GM23248 (cell line): ENCODE measurements around the gene USP6NL. TPM values are rescaled to one million over a fixed set of nuclear protein-coding genes. Genes with fewer than 3 reads are reported as not detected.

Source experiments
- DNase-seq: peaks from one replicate; pipeline ENCODE4 v3.0.0-alpha.2; 2015
- H2AFZ ChIP-seq: fragments of 200-600 bp; sonication (generic); 2 replicates; pipeline ENCODE4 v1.6.1; 2016; ENCODE audit warnings: antibody characterized with exemption
- H3F3A ChIP-seq: fragments of 200-600 bp; sonication (generic); 2 replicates; pipeline ENCODE4 v1.6.1; 2016; ENCODE audit warnings: mild to moderate bottlenecking, antibody characterized with exemption, mixed run types; ENCODE audit not compliant: insufficient read depth
- H3K27ac ChIP-seq: fragments of 200-600 bp; sonication (generic); 2 replicates; pipeline ENCODE4 v1.5.1; 2016; ENCODE audit warnings: mild to moderate bottlenecking
- H3K27me3 ChIP-seq: fragments of 200-600 bp; sonication (generic); replicated peaks from 2 replicates; pipeline ENCODE4 v1.6.1; 2016; ENCODE audit warnings: mild to moderate bottlenecking; ENCODE audit not compliant: insufficient read depth
- H3K36me3 ChIP-seq: fragments of 200-600 bp; sonication (generic); 2 replicates; pipeline ENCODE4 v1.6.1; 2016; ENCODE audit warnings: low read depth, mild to moderate bottlenecking
- H3K4me1 ChIP-seq: fragments of 200-600 bp; sonication (generic); 2 replicates; pipeline ENCODE4 v1.6.1; 2016; ENCODE audit warnings: mild to moderate bottlenecking; ENCODE audit not compliant: insufficient read depth
- H3K4me2 ChIP-seq: fragments of 200-600 bp; sonication (generic); one replicate; pipeline ENCODE4 v1.6.1; 2016; ENCODE audit warnings: mild to moderate bottlenecking; ENCODE audit not compliant: unreplicated experiment
- H3K4me3 ChIP-seq: fragments of 200-600 bp; sonication (generic); 2 replicates; pipeline ENCODE4 v1.5.1; 2016; ENCODE audit warnings: mild to moderate bottlenecking
- H3K79me2 ChIP-seq: fragments of 200-600 bp; sonication (generic); 2 replicates; pipeline ENCODE4 v1.6.1; 2016; ENCODE audit warnings: mild to moderate bottlenecking; ENCODE audit not compliant: insufficient read depth
- H3K9ac ChIP-seq: fragments of 200-600 bp; sonication (generic); 2 replicates; pipeline ENCODE4 v1.6.1; 2016; ENCODE audit warnings: mild to moderate bottlenecking
- H3K9me2 ChIP-seq: fragments of 200-600 bp; sonication (generic); 2 replicates; pipeline ENCODE4 v1.6.1; 2016; ENCODE audit warnings: mixed run types, mild to moderate bottlenecking, moderate library complexity; ENCODE audit not compliant: insufficient read depth
- H3K9me3 ChIP-seq: fragments of 200-600 bp; sonication (generic); one replicate; pipeline ENCODE4 v1.6.1; 2017; ENCODE audit warnings: low read depth
- H4K20me1 ChIP-seq: fragments of 200-600 bp; sonication (generic); 2 replicates; pipeline ENCODE4 v1.6.0; 2016; ENCODE audit not compliant: insufficient read depth
- EZH2 ChIP-seq: fragments of 200-600 bp; sonication (generic); IDR thresholded peaks from 2 replicates; pipeline ENCODE4 v1.6.1; 2018; ENCODE audit warnings: antibody characterized with exemption, mild to moderate bottlenecking; ENCODE audit not compliant: insufficient read depth, poor library complexity, severe bottlenecking
- EZH2phosphoT487 ChIP-seq: fragments of 200-600 bp; sonication (generic); IDR thresholded peaks from 2 replicates; pipeline ENCODE4 v1.6.1; 2018; ENCODE audit warnings: antibody characterized with exemption, moderate library complexity, mild to moderate bottlenecking, low read depth; ENCODE audit not compliant: insufficient read depth
- WGBS, 2 experiments: methylation state at CpG; one replicate each; pipeline ENCODE4 v1.1.6; 2015 to 2017; ENCODE audit warnings: low lambda C conversion rate in 2 of 2, low coverage in 1 of 2; ENCODE audit errors: missing lambda C conversion rate in 2 of 2; 5-methylcytosine and 5-hydroxymethylcytosine counted together
- in situ Hi-C: fragments of 300-500 bp; cut with MboI; formaldehyde crosslinking; loops from 2 replicates; pipeline ENCODE4 v1.15.0; 2020
- polyA plus RNA-seq: library from polyadenylated mRNA; unstranded; fragments of >200 nt; fragmentation: Nextera tagmentation; extraction: Ambion mirVana; gene quantifications from 2 replicates; pipeline ENCODE4 v1.2.1, GENCODE V29; 2016
- total RNA-seq: library from RNA; depleted of rRNA; stranded (reverse); fragments of >200 nt; shearing (Covaris generic); gene quantifications from 2 replicates; pipeline ENCODE4 v1.2.3, GENCODE V29; 2014

The USP6NL gene
- total and polyA plus RNA-seq, 2 experiments from 2014 or later = 4.4 to 9.2 TPM

- Histone ChIP-seq H3F3A (no peaks in the 10 kb centered on the region), H4K20me1 (no peaks in the 10 kb centered on the region), H3K4me1 (no peaks in the 10 kb centered on the region), H3K27ac (no peak overlapping the region), H3K9me2 (no peaks in the 10 kb centered on the region), H3K4me3 (no peak overlapping the region), H3K9ac (no peak overlapping the region), H3K4me2 (no peak overlapping the region), H3K9me3 (no peaks in the 10 kb centered on the region), H3K27me3 (no peaks in the 10 kb centered on the region), H3K79me2 (no peaks in the 10 kb centered on the region), H2AFZ (no peak overlapping the region), H3K36me3 (no peaks in the 10 kb centered on the region)
- in situ Hi-C loops = no loop called here
- 55 to 56% methylated on average over 2 of the region's 2 CpGs for WGBS, 2 experiments
- TF ChIP-seq EZH2 = no peak
- TF ChIP-seq EZH2phosphoT487 = no peak
- no peak for DNase-seq
Measured at GRCh38 chr10:11416974-11417373, 194.5 kb downstream of the USP6NL start.

GRCh38 chr10:11415095-11415494, 196.4 kb downstream of the USP6NL start:
- no peaks in the 10 kb centered on the region for H3K9me3 ChIP-seq
- H3K4me3 ChIP-seq = no peak overlapping the region
- no peaks in the 10 kb centered on the region for H3K36me3 ChIP-seq
- H3K9me2 ChIP-seq = no peaks in the 10 kb centered on the region
- H3K9ac ChIP-seq = no peak overlapping the region
- H3K4me1 ChIP-seq = no peaks in the 10 kb centered on the region
- no peaks in the 10 kb centered on the region for H3K27me3 ChIP-seq
- DNase-seq = no peak
- TF ChIP-seq EZH2phosphoT487 (no peak), EZH2 (no peak)
- no peak overlapping the region for H2AFZ ChIP-seq
- 35% methylated on average over 5 of the region's 5 CpGs for WGBS, 2 experiments
- in situ Hi-C loops = no loop called here
- no peak overlapping the region for H3K27ac ChIP-seq
- no peak overlapping the region for H3K4me2 ChIP-seq
- H3K79me2 ChIP-seq = no peaks in the 10 kb centered on the region
- H3F3A ChIP-seq = no peaks in the 10 kb centered on the region
- H4K20me1 ChIP-seq = no peaks in the 10 kb centered on the region

- H3K27ac ChIP-seq = no peak overlapping the region
- no peaks in the 10 kb centered on the region for H3F3A ChIP-seq
- H3K9me3 ChIP-seq = no peaks in the 10 kb centered on the region
- no peak overlapping the region for H3K9ac ChIP-seq
- TF ChIP-seq EZH2 (no peak), EZH2phosphoT487 (no peak)
- H3K4me2 ChIP-seq = no peak overlapping the region
- H3K27me3 ChIP-seq = no peaks in the 10 kb centered on the region
- no peak overlapping the region for H2AFZ ChIP-seq
- no peak overlapping the region for H3K4me3 ChIP-seq
- in situ Hi-C loops = no loop called here
- H3K9me2 ChIP-seq = no peaks in the 10 kb centered on the region
- 31 to 40% methylated on average over 7 of the region's 7 CpGs for WGBS, 2 experiments
- no peaks in the 10 kb centered on the region for H3K4me1 ChIP-seq
- no peaks in the 10 kb centered on the region for H4K20me1 ChIP-seq
- H3K79me2 ChIP-seq = no peaks in the 10 kb centered on the region
- no peaks in the 10 kb centered on the region for H3K36me3 ChIP-seq
- DNase-seq = no peak
Measured at GRCh38 chr10:11414314-11415038, 197.0 kb downstream of the USP6NL start.

GRCh38 chr10:11411926-11412545, 199.4 kb downstream of the USP6NL start:
- Histone ChIP-seq H3K4me3 (no peak overlapping the region), H3K27me3 (no peaks in the 10 kb centered on the region), H2AFZ (no peak overlapping the region), H4K20me1 (no peaks in the 10 kb centered on the region), H3K36me3 (no peaks in the 10 kb centered on the region), H3K9me3 (no peaks in the 10 kb centered on the region), H3K4me1 (no peaks in the 10 kb centered on the region), H3K27ac (no peak overlapping the region), H3K9me2 (no peaks in the 10 kb centered on the region), H3K9ac (no peak overlapping the region), H3K4me2 (no peak overlapping the region), H3K79me2 (no peaks in the 10 kb centered on the region), H3F3A (no peaks in the 10 kb centered on the region)
- DNase-seq = no peak
- in situ Hi-C loops = no loop called here
- TF ChIP-seq EZH2 (no peak), EZH2phosphoT487 (no peak)
- 42 to 47% methylated on average over 2 of the region's 2 CpGs for WGBS, 2 experiments
